Measurements from ENCODE around the gene PLA2G4B.

PLA2G4B gene

DNA sequence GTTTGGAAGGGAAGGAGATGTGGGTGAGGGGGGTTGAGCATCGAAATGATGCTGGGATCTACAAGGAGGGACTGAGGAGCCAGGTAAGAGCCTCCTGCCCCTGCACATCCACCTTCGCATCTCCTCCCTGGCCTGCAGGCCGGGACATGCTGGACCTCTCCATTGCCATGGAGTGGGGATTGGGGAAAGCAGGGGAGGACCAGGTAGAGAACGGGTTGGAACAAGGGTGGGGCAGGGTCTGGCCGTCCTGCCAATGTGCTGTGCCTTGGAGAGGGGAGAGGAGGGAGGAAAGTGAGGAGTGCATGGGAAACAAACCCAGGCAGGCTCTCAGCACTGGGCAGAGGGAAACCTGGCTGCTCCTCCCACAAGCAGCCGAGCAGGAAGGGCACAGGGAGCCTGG is 10.6 kb downstream of the PLA2G4B start:
- no peak for DNase-seq (ENCODE audit: low read depth in 2 of 2)

DNA sequence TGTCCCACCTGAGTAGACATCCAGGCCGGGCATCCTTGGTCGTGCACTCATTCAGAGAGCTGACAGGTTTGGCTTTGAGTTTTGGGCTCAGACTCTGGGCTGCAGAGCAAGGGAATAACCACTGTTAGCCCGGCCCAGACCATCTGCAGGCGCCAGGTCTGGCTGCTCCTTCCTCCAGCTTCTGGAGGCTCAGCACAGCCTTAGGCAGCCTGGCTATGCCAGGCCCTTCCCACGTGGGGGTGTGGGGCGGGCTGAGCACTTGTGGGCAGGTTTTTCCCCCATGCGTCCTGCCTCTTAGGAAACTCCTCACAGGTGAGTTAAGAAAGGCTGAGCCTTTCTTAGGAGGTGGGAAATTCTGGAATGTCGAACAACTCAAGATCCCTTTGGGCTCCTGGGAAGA is 11.2 kb downstream of the PLA2G4B start:
- DNase-seq (ENCODE audit: low read depth in 2 of 2): no peak

DNA sequence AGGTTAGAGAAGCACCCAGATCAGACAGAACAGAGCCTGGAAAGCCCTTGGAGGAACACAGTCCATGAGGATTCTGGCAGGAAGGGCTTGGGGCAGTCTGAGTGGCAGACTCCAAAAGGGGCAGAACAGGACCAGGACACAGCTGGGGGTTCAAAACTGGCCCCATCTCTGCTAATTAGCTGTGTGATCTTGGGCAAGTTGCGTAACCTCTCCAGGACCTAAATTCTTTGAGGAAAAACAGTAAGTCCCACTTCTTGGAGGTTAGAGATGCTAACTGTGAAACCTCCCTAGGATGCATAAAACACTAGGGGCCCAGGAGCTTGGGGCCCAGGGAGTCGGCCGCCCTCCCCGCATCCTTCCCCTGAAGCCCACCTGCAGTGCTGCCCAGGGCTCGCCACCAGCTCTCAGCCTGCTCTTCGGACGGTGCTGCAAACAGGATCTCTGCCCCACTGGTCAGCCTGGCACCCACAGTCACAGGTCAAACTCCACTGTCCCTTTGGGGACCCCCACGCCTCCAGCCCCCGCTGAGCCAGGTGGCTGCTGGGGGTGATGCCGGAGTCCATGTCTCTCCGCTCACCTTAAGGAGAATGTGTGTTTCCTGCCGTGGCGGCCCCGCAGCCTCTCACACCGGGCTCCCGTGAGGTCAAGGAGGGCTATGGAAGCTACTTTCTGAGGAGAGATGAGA is 12.0 kb downstream of the PLA2G4B start:
- no peak for DNase-seq (ENCODE audit: low read depth in 2 of 2)

DNA sequence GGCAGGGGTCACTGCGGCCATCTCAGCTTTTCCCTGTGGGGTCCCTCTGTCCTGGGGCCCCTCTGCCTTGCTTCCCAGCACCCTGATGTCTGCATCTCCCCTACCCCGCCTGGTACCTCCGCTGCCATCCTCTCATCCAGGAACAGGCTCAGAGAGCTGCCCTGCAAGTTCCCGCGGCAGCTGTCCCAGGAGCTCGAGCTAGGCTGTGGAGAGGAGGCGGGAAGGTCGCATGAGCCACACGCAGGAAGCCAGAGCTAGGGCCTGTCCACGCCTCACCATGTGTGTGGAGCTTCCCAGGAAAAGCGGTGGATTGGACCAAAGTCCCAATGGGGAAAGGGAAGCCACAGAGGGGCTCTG is 12.5 kb downstream of the PLA2G4B start:
- no peak for DNase-seq (ENCODE audit: low read depth in 2 of 2)

DNA sequence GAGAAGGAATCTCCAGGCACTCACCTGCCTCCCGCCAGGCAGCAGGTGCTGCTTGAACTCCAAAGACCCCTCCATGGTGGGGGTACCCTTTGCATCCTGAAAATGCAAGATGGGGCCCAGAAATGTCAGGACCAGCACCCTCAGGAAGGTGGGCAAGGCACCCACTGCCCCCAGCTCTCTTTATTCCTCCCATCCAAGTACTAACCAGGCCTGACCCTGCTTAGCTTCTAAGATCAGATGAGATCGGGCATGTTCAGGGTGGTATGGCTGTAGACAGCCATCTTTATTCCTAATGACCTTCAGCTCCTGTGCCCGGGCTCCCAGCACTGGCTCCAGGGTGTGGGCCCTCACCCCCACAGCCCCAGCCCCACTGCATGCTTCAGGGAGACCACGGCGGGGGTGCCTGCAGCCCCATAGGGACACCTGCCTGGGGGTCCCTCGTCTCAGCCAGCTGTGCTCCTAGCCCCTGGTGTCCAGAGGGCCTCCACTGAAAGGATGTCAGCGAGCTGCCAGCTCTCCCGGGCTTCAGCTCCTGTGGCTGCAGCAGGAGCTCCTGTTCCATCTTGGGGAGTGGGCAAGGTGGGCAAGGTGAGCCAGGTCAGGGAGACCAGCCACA is 13.2 kb downstream of the PLA2G4B start:
- no peak for DNase-seq (ENCODE audit: low read depth in 2 of 2)

DNA sequence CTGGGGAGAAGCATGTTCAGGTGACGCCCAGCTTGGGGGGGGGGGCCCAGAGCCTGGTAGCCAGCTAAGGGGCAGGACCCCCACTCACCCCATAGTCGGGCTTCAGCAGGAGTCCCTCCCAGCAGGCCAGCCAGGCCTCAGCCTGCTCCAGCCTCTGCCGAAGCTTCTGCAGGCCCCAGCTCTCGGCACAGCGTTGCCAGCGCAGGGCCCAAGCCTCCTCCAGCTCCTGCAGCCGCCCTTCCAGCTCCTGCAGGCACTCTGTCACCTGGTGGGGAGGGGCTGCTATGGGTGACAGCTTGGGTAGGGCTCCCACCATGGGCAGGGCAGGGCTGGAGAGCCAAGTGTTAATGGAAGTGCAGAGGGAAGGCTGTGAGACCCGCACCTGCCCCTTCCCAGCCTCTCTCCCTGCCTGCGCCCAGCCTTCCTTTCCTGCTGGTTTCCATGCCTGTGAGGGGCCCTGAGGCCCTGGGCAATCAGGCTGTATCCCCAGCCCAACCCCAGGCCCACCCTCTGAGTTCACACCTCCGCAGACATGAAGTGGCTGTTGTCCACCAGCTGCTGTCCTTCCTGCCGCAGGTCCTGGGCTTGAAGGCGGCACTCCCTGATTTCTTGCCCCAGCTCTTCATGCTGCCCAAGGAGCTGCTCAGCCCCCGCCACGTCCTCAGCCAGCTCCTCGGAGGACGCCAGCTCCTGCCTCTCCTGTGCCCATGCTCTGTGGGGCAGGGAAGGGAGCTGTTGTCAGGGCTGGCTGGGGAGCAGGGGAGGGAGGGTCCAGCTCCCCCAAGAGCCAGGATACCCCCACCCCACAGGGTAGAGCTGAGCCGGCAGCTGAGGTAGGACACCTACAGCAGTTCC is 14.3 kb downstream of the PLA2G4B start:
- DNase-seq (ENCODE audit: low read depth in 2 of 2): no peak

DNA sequence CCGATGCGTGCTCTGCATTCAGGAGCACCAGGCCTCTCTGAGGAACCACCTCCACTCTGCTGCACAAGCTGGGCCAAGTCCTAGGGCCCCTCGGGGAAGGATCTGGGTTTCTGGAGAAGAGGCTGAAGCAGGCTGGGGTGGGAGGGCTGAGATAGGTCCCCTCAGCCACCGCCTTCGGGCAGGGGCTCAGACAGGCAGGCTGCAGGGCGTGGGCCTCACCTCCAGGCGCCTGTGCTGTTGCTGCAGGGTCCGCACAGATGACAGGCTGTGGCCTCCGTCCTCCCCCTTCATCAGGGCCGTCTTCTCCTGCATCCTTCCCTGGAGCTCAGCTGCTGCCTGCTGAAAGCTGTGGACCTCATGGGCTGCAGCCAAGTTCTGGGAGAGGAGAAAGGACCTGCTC is 15.2 kb downstream of the PLA2G4B start:
- no peak for DNase-seq (ENCODE audit: low read depth in 2 of 2)

DNA sequence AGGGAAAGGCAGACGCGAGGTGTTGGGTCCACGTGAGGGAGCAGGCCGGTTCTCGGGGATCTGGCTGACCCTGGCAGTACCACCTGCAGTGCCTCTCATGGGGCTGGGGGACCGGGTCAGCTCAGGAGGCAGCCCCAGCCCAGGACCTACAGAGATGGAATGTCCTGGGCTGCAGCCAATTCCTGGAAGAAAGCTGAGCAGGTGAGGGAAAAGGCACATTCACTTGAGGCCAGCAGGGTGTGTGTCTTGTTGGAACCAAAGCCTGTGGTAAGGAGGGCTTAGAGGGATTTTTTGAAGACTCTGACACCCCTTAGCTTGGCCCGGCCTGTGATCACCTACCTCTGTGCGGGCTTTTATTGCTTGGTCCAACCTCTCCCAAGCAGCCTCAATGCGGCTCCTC is 15.8 kb downstream of the PLA2G4B start:
- no peak for DNase-seq (ENCODE audit: low read depth in 2 of 2)

DNA sequence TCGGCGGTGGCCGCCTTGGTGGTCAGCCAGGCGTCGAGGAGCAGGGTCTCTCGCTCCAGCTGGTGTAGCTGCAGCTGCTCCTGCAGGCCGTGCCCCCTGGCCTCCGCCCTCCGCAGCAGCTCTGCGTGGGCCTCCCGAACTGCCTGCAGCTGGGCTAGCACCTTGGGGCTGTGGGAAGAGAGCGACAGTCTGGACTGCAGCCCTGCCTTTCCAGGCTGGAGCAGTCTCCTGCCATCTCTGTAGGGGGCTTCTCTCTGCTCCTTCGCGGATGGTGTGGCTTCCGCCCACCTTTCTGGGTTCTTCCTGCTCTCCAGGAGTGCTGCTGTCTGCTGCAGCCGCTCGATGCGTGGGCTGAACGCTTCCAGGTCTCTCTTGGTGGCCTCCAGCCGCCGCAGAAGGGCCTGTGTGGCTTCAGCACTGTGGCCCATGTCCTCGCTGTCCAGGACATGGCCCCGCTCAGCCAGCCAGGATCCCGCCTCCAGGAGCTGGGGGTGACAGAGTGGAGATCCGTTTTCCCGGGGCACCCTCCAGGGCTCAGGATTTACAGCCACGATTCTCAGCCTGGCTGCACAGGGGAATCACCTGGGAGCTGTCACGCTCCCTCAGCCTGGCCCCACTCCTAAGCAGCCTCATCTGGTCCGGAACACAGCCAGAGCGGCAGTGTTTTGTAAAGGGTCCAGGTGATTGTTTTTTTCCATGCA is 16.8 kb downstream of the PLA2G4B start:
- no peak for DNase-seq (ENCODE audit: low read depth in 2 of 2)

DNA sequence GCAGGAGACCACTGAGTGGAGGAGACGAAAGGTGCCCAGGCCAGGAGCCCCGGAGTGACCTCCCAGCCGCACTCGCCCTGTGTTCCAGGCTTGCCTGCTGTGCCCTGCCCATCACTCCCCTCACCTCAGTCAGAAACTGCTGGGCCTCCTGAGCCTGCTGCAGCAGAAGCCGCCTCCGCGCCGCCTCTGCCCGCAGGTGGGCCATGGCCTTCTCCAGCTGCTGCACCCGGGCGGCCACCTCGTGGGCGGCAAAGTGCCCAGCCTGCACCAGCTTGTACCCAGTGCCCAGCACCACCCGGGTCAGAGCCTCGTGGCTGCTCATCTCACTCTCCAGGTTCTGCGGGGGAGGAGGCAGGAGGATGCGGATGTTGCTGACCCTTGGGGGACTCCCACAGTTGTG is 17.6 kb downstream of the PLA2G4B start:
- DNase-seq (ENCODE audit: low read depth in 2 of 2): no peak

DNA sequence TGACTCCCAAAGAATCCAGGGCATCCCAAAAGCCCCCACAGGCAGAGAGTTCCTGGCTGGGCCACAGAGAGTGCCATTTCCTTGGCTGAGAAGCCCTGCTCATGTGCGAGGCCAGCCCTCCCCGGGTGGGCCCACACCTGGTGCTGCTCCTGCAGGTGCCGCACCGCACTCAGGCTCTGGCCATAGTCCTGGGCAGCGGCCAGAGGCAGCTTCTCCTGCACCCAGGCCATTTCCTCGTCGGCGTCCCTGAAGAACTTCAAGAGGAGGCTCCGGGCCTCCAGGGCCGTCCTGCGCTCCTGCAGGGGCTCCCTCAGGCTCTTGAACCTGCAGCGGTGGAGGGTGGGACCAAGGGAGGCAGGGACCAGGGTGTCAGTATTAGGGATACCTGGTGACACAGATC is 18.1 kb downstream of the PLA2G4B start:
- no peak for DNase-seq (ENCODE audit: low read depth in 2 of 2)

DNA sequence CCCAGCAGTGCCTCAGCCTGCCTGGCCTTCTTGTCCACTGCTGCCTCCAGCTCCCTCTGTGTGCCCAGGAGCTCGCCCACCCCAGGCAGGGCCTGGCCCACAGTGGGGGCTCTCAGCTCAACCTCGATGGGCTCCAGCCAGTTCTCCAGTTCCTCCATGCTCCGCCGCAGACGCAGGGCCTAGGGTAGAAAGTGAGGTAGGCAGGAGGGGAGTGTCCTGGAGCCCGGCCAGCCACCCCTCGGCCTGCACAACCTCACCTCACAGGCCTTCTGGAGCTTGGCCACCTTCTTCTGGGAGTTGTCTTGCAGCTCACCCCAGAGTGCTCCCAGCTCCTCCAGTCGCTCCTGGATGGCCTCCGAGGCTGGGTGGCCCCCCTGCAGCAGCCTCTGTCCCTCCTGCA is 18.7 kb downstream of the PLA2G4B start:
- no peak for DNase-seq (ENCODE audit: low read depth in 2 of 2)

DNA sequence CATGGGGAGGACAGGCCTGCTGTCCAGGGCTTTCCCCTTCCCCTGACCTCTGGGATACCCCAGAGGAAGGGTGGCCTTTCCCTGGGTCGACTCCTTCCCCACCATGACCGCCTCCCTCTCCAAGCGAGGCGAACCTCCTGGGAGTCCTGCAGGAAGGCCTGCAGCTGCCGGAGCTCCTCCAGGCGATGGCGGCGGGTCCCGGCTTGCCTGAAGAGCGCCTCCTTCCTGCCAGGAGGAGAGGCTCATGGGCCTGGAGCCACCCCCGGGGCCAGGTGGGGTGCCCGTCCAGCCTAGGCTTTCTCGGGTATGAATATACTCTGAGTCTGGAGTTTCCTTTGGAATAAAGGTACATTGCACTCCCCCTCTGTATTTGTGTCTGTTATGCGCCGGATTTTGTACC is 20.1 kb downstream of the PLA2G4B start:
- DNase-seq (ENCODE audit: low read depth in 2 of 2): no peak

DNA sequence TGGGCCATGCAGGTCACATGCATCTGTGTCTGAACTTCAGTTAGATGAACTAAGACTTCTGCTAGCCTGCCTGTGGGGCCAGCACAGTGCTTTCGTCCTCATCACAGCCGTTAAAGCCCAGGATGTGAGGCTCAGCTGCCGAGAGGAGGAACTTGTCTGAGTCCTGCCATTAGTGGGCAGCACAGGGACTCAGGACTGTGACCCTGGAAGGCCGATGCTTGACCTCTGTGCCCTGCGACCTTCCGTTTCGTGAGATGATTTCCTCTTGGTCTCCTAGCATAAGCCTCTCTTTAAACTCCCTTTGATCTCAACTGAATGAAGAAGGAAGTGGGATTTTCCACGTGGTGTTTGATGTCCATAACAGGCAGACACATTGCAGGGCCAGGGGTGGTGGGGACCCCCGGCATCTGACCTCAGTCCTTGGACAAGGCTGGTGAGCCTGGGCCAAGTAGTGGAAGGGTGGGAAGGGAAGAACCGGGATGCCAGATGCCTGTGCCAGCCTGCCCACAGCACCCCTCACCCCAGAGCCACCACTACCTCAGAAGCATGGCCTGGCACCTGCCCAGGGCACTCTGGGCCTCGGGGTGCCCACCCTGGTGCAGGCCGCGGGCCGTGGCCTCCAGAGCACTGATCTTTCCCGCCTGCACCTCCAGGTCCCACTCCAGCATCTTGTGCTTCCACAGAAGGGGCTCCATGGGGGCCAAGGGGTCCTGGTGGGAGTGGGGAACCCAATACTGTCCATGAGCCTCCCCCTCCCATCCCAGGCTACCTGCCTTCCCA is 21.6 kb downstream of the PLA2G4B start:
- DNase-seq (ENCODE audit: low read depth in 2 of 2): no peak

DNA sequence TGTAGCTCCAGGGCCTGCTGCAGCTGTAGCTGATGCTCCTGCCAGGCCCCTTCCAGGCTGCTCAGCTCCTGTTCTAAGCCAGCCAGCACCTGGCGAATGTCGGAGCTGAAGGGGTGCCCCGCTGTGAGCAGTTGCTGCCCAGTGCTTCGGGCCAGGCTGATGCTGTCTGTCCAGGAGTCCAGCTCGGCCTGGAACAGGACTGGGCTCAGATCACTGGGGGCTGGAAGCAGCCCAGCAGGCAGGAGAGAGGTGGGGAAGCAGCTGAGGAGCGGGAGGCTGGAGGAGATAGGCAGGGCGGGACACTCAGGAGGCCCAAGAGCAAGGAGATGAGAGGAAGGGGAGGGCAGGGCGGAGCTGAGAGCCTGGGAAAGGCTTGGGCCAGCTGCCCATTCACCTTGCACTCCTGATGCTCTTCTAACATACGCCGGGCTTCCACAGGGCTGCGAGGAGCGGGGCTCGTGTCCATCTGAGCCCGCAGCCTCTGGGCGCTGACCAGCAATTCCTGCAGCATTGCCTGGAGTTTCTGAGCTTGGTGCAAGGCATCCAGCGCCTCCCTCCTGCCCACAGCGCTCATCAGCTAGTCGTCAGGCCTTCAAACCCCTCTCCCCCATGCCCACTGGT is 23.2 kb downstream of the PLA2G4B start:
- no peak for DNase-seq (ENCODE audit: low read depth in 2 of 2)

DNA sequence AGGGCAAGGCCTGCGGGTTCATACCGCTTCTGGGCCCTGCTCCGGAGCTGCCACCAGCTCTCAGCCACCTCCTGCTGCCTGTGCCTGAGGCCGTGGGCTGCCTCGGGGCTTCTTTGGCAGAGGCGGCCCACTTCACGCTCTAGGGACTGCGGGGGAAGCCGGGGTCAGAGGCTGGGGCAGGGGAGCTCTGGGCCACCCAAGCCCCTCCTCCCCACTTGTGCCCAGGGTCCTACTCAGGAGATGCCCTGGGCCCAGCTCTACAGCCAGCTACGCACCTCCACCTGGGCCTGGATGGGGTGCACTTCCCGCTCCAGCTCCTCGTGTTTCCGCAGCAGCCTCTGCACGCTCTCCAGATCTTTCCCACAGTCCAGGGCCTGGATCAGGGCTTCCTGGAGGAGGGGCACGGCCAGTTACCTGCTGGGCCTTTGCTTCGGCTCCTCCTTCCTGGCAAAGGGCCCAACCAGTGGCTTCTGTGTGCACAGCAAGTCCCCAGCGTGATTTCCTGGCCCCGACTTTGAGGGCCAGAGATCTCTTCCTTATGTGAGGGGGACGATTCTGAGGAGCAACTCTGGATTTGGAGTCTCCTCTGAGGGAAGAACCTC is 24.0 kb downstream of the PLA2G4B start:
- no peak for DNase-seq (ENCODE audit: low read depth in 2 of 2)

DNA sequence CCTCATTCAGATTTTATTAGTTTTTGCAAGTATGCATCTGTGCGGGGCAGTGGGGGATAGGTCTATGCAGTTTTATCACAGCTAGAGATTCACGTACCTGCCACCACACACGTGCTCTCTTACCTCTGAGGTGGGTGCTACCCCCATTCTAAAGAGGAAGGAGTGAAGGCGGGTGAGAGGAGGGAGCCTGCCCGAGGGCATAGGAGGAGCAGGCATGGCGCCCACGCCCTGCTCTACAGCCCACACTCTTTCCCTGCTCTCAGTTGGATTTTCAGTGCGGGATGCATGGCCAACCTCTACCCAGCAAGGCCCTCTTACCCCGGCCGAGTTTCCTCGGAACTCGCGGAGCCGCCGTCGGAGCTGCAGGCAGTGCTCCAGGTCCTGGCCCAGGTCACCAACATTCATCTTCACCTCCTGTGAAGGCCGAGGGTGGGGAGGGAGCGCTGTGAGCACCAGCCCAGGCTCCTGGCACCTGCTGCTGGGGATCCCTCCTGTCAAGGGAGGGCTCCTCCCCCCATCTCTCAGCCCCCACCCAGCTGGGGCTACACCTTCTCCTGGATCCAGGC is 26.9 kb downstream of the PLA2G4B start:
- no peak for DNase-seq (ENCODE audit: low read depth in 2 of 2)

DNA sequence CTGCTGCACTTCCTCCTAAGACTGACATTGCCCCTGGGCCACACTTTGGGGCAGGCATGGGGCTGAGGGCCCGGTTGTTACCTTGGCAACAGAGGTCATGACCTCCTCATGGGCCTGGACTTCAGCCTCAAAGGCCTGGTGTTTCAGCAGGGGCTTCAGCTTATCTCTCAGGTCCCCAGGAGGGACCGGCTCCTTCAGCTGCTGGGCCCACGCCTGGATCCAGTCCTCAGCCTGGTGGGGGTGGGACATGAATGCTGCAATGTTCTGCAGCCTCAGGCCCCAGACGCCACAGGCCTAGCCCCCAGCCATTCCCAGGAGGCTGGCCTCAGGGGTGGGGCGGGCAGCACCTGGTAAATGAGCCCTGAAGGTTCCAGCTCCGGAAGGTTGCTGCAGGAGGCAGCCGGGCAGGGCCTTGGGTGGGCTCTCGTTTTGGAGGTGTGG is 27.6 kb downstream of the PLA2G4B start:
- DNase-seq (ENCODE audit: low read depth in 2 of 2): no peak

DNA sequence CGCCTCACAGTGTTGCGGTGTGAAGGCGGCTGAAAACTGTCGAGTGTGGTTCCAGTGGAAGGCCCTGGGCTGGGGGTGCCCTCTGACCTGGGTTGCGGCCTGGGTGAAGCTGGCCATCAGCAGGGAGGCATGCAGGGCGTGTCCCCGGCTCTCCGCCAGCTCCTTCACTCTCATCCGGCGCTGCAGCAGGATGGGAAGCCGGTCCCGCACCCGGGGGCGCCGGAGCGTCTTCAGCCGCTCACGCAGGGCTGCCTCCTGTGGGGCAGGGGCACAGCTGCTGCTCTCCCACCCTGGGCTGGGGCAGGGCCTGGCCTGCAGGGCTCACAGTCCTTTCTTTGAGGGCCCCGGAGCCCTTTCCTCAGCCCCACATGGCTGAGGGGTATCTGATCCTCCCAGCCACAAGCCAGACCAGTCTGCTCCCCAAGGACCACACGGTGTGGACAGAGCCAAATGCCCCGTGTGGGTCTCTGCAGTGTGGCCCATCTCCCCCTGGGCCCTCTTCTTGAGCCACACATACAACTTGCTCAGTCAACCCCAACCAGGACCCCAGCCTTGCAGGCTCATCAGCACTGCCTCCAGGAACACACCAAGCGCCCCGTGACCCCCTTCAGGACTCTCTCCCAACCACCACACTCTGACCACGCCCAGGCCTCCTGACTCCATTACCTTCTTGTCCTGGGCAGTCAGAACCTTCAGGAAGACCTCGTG is 28.4 kb downstream of the PLA2G4B start:
- DNase-seq (ENCODE audit: low read depth in 2 of 2): no peak

DNA sequence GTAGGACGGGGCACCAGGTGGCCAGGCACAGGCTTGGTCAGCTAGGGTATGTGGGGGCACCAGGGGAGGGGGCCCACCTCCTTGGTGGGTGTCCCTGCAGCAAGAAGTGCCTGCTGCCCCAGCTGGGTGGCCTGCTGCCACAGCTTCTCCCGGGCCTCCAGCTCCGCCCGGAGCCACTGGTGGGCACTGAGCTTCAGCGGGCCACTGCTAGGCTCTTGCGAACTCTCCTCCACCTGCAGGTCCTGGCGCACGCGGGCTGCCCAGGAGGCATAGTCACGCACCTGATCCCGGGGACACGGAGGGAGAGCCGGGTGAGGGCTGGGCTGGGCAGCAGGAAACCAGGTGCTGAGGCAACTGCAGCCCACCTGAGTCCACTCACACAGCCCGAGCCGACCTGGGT is 29.7 kb downstream of the PLA2G4B start:
- DNase-seq (ENCODE audit: low read depth in 2 of 2): no peak

All from stimulated activated CD4-positive, alpha-beta T cell treated with anti-CD3 and anti-CD28 coated beads, Interleukin-1b, Interleukin-23, amount 100 ng/mL, for 1 hour (primary cell).